Calu3 (cell line): ENCODE measurements around the gene NCBP2L. TPM values are rescaled to one million over a fixed set of nuclear protein-coding genes. Genes with fewer than 3 reads are reported as not detected.
A peak's percentile ranks its signal among the peaks of the same experiment; 100 is the strongest.

Experiments
- BruUV-seq: library from RNA; stranded (reverse); fragments of 400-500 nt; replicated peaks from 2 replicates; lab custom pipeline; 2021; lab: Mats Ljungman, UMichigan
- CTCF ChIA-PET: fragments of 300-600 bp; sonication (Branson Sonifier 250); formaldehyde crosslinking; loops from one replicate; lab custom pipeline; 2022; ENCODE audit warnings: antibody characterized with exemption; lab: Charles Lee
- DNase-seq: peaks from one replicate; pipeline ENCODE4 v3.0.0; 2022
- H3K27ac Mint-ChIP-seq: one replicate; pipeline ENCODE4 v1.8.0; 2022; ENCODE audit warnings: mixed read lengths; ENCODE audit not compliant: unreplicated experiment
- H3K27me3 Mint-ChIP-seq: one replicate; pipeline ENCODE4 v1.8.0; 2022; ENCODE audit warnings: mixed read lengths; ENCODE audit not compliant: unreplicated experiment
- H3K36me3 Mint-ChIP-seq: one replicate; pipeline ENCODE4 v1.8.0; 2022; ENCODE audit warnings: mild to moderate bottlenecking, moderate library complexity, mixed read lengths; ENCODE audit not compliant: insufficient read depth, unreplicated experiment
- H3K4me1 Mint-ChIP-seq: one replicate; pipeline ENCODE4 v1.8.0; 2022; ENCODE audit warnings: mild to moderate bottlenecking, low read depth, mixed read lengths; ENCODE audit not compliant: unreplicated experiment
- H3K4me3 Mint-ChIP-seq: one replicate; pipeline ENCODE4 v1.8.0; 2022; ENCODE audit warnings: mild to moderate bottlenecking, low read depth, moderate library complexity, mixed read lengths; ENCODE audit not compliant: unreplicated experiment
- H3K9me3 Mint-ChIP-seq: one replicate; pipeline ENCODE4 v1.8.0; 2022; ENCODE audit warnings: low read depth, mixed read lengths; ENCODE audit not compliant: unreplicated experiment
- CTCF ChIP-seq: fragments of 200-600 bp; IDR thresholded peaks from one replicate; pipeline ENCODE4 v1.8.0; 2022; ENCODE audit warnings: antibody characterized with exemption; ENCODE audit not compliant: unreplicated experiment
- intact Hi-C: fragments of 100-400 bp; cut with micrococcal nuclease; formaldehyde crosslinking; loops from one replicate; pipeline ENCODE4 v1.10.0; 2022; ENCODE audit not compliant: unreplicated experiment
- total RNA-seq: library from RNA; stranded (reverse); gene quantifications from 2 replicates; pipeline ENCODE4 v1.2.3, GENCODE V29; 2022

NCBP2L gene
- total RNA-seq, 1 experiment from 2014 or later = not detected

DNA sequence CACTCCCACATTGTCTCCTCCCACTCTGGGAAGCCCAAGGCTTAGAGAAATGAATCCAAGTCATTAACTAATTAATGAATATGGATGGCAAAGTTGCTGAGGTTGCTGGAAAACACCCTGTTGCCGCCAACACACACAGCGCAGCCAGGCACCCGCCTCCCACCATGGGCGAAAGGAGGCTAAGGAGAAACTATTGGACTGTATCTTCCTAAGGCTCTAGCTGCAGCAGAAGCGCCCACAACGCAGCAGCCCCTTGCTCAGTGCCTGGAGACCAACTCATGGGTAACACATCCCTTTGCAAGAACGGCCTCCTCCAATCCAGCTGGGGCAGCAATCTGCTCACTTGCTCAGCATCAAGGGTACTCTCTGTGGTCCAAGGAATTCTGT, 36.1 kb upstream of the NCBP2L start:
- CTCF ChIA-PET = interaction anchor here (0.7 to 1.7 kb wide), 5 partner anchors 10 to 67 kb away, joined by 3 to 18 read pairs (median 4); no protein-coding TSS in a partner anchor
- Mint-ChIP-seq H3K27me3 (no peaks in the 10 kb centered on the region), H3K27ac (peak overlapping the region; percentile 65), H3K4me1 (peaks cover 18% of the 10 kb centered on the region), H3K9me3 (no peaks in the 10 kb centered on the region), H3K4me3 (peak overlapping the region; percentile 49), H3K36me3 (peaks cover 9% of the 10 kb centered on the region)
- TF ChIP-seq CTCF = no peak
- no TSS peak for BruUV-seq
- intact Hi-C loops = no loop called here
- DNase-seq = no peak

- no peak for TF ChIP-seq CTCF
- Mint-ChIP-seq H3K36me3 (peaks cover 9% of the 10 kb centered on the region), H3K27me3 (no peaks in the 10 kb centered on the region), H3K4me1 (peaks cover 22% of the 10 kb centered on the region), H3K9me3 (no peaks in the 10 kb centered on the region), H3K27ac (no peak overlapping the region), H3K4me3 (peak overlapping the region; percentile 49)
- DNase-seq = no peak
- CTCF ChIA-PET = interaction anchor here (0.7 kb wide), 1 partner anchor 74 kb away, joined by 3 read pairs; no protein-coding TSS in a partner anchor
- BruUV-seq = no TSS peak
- intact Hi-C loops = loop anchor here (1.0 kb wide), 1 partner anchor 10 kb away; no protein-coding TSS in a partner anchor
These were observed 34.8 kb upstream of the NCBP2L start for GRCh38 chrX:107742700-107743191.

- H3K4me1 Mint-ChIP-seq = peaks cover 29% of the 10 kb centered on the region
- no TSS peak for BruUV-seq
- TF ChIP-seq CTCF = no peak
- DNase-seq = no peak
- no peaks in the 10 kb centered on the region for H3K9me3 Mint-ChIP-seq
- no peaks in the 10 kb centered on the region for H3K27me3 Mint-ChIP-seq
- H3K36me3 Mint-ChIP-seq = peaks cover 9% of the 10 kb centered on the region
- CTCF ChIA-PET = no interaction called here
- H3K27ac Mint-ChIP-seq = no peak overlapping the region
- no peak overlapping the region for H3K4me3 Mint-ChIP-seq
- intact Hi-C loops = no loop called here
These were observed 33.5 kb upstream of the NCBP2L start for GRCh38 chrX:107743995-107744394.

DNA sequence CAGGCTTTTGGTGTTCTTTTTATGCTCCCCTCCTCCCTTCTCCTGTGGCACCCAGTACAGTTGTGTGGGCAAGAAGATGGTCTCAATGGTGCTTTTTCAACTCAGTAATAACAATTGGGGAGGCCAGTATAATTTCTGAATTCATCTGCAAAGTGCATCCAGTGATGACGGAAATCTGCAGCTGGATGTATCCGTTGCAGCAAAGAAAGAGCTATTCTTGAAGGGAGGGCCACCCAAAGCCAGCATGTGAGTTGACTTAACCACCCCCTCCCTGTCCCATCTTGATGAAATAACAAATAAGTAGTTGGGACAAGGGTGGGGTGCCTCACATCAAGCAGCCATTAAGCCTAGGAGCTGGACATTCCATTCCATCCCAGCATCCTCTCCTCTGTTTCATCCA, 32.7 kb upstream of the NCBP2L start:
- intact Hi-C loops = no loop called here
- TF ChIP-seq CTCF = no peak

More for the DNA sequence above, 32.7 kb upstream of the NCBP2L start:
- Mint-ChIP-seq H3K36me3 (peaks cover 9% of the 10 kb centered on the region), H3K27ac (no peak overlapping the region), H3K4me3 (no peak overlapping the region), H3K27me3 (no peaks in the 10 kb centered on the region), H3K4me1 (peaks cover 29% of the 10 kb centered on the region), H3K9me3 (no peaks in the 10 kb centered on the region)
- CTCF ChIA-PET = no interaction called here
- no peak for DNase-seq
- BruUV-seq = no TSS peak
